Trophoblast cell (in vitro differentiated cells and primary cell): Measurements from ENCODE around the gene KRTAP5-2.

ENCODE experiments used
- DNase-seq, 2 donors: peaks; one replicate each; pipeline ENCODE4 v3.0.0-alpha.2; 2016
- H2AFZ ChIP-seq: 2 replicates; pipeline ENCODE4 v1.6.1; 2013; ENCODE audit warnings: low read length, moderate library complexity, mild to moderate bottlenecking; ENCODE audit not compliant: insufficient read depth, poor library complexity
- H2AK5ac ChIP-seq: 2 replicates; pipeline ENCODE4 v1.6.1; 2013; ENCODE audit warnings: mild to moderate bottlenecking, low read length
- H2BK120ac ChIP-seq: 2 replicates; pipeline ENCODE4 v1.6.1; 2013; ENCODE audit warnings: low read length, mild to moderate bottlenecking, moderate library complexity; ENCODE audit not compliant: insufficient read depth, poor library complexity
- H2BK12ac ChIP-seq: 2 replicates; pipeline ENCODE4 v1.6.1; 2013; ENCODE audit warnings: mild to moderate bottlenecking, low read length, moderate library complexity
- H2BK5ac ChIP-seq: 2 replicates; pipeline ENCODE4 v1.6.1; 2013; ENCODE audit warnings: low read length, low read depth, moderate library complexity, mild to moderate bottlenecking; ENCODE audit not compliant: poor library complexity
- H3K14ac ChIP-seq: 2 replicates; pipeline ENCODE4 v1.6.1; 2013; ENCODE audit warnings: mild to moderate bottlenecking, low read length
- H3K18ac ChIP-seq: 2 replicates; pipeline ENCODE4 v1.6.1; 2013; ENCODE audit warnings: mild to moderate bottlenecking, low read length
- H3K23ac ChIP-seq: 2 replicates; pipeline ENCODE4 v1.6.1; 2013; ENCODE audit warnings: low read length
- H3K27ac ChIP-seq: 2 replicates; pipeline ENCODE4 v1.5.1; 2013; ENCODE audit warnings: low read depth, mild to moderate bottlenecking, inconsistent platforms, low read length, moderate library complexity
- H3K27me3 ChIP-seq: 2 replicates; pipeline ENCODE4 v1.6.1; 2013; ENCODE audit warnings: inconsistent platforms, mild to moderate bottlenecking, low read length, moderate library complexity; ENCODE audit not compliant: insufficient read depth
- H3K36me3 ChIP-seq, 2 experiments: 1 replicate in 1 of 2; 2 replicates in 1 of 2; pipeline ENCODE4 v1.6.1; 2013; ENCODE audit warnings: low read length in 2 of 2, mild to moderate bottlenecking in 2 of 2, moderate library complexity in 1 of 2; ENCODE audit not compliant: insufficient read depth in 2 of 2, control insufficient read depth in 1 of 2
- H3K4ac ChIP-seq: 2 replicates; pipeline ENCODE4 v1.6.1; 2013; ENCODE audit warnings: low read depth, mild to moderate bottlenecking, low read length, moderate library complexity
- H3K4me1 ChIP-seq, 2 experiments: 1 replicate in 1 of 2; 2 replicates in 1 of 2; pipeline ENCODE4 v1.6.1; 2013; ENCODE audit warnings: low read length in 2 of 2, mild to moderate bottlenecking in 2 of 2, moderate library complexity in 1 of 2; ENCODE audit not compliant: insufficient read depth in 2 of 2, control insufficient read depth in 1 of 2
- H3K4me2 ChIP-seq: 2 replicates; pipeline ENCODE4 v1.6.1; 2013; ENCODE audit warnings: inconsistent platforms, mild to moderate bottlenecking, low read length, moderate library complexity
- H3K4me3 ChIP-seq: 2 replicates; pipeline ENCODE4 v1.5.1; 2013; ENCODE audit warnings: mild to moderate bottlenecking, low read depth, low read length, inconsistent platforms
- H3K79me1 ChIP-seq: one replicate; pipeline ENCODE4 v1.6.1; 2013; ENCODE audit warnings: low read length
- H3K79me2 ChIP-seq: 2 replicates; pipeline ENCODE4 v1.6.1; 2013; ENCODE audit warnings: low read length, mild to moderate bottlenecking; ENCODE audit not compliant: control insufficient read depth, insufficient read depth, poor library complexity
- H3K9ac ChIP-seq: 2 replicates; pipeline ENCODE4 v1.6.1; 2013; ENCODE audit warnings: mild to moderate bottlenecking, low read length
- H3K9me3 ChIP-seq: 2 replicates; pipeline ENCODE4 v1.6.1; 2013; ENCODE audit warnings: low read depth, mild to moderate bottlenecking, control low read depth, inconsistent platforms, low read length; ENCODE audit not compliant: insufficient read depth
- H4K12ac ChIP-seq: 2 replicates; pipeline ENCODE4 v1.6.1; 2013; ENCODE audit warnings: low read depth, mild to moderate bottlenecking, low read length, moderate library complexity
- H4K8ac ChIP-seq: 2 replicates; pipeline ENCODE4 v1.6.1; 2013; ENCODE audit warnings: low read depth, mild to moderate bottlenecking, low read length, moderate library complexity
- H4K91ac ChIP-seq: one replicate; pipeline ENCODE4 v1.6.1; 2013; ENCODE audit warnings: low read depth, mild to moderate bottlenecking, low read length, moderate library complexity
- WGBS: extraction: QIAGEN DNeasy Blood & Tissue Kit; methylation state at CpG from one replicate; pipeline ENCODE4 v1.1.7; 2013; ENCODE audit warnings: missing lambda C conversion rate; ENCODE audit not compliant: insufficient read length, insufficient coverage; ENCODE audit errors: extremely low coverage; 5-methylcytosine and 5-hydroxymethylcytosine counted together

Gene KRTAP5-2

GRCh38 chr11:1574933-1575242 lies 23.2 kb downstream of the KRTAP5-2 start:
- H3K79me1 ChIP-seq: peaks cover 11% of the 10 kb centered on the region
- H3K4me3 ChIP-seq: no peak overlapping the region
- H3K79me2 ChIP-seq: peaks cover 9% of the 10 kb centered on the region
- no CpG with 5 or more reads among the region's 7 CpGs for WGBS
- H2BK120ac ChIP-seq: no peak overlapping the region
- H3K27me3 ChIP-seq: peaks cover 19% of the 10 kb centered on the region
- H2AFZ ChIP-seq: no peak overlapping the region
- no peak overlapping the region for H3K9ac ChIP-seq
- H3K4me1 ChIP-seq: peaks cover 8 to 19% of the 10 kb centered on the region in 2 experiments
- no peak overlapping the region for H3K4ac ChIP-seq
- no peak overlapping the region for H4K12ac ChIP-seq
- H4K91ac ChIP-seq: no peak overlapping the region
- no peak overlapping the region for H3K23ac ChIP-seq
- no peak overlapping the region for H4K8ac ChIP-seq
- H3K14ac ChIP-seq: no peak overlapping the region
- no peak overlapping the region for H2BK5ac ChIP-seq
- H3K9me3 ChIP-seq: peaks cover 4% of the 10 kb centered on the region
- no peak overlapping the region for H3K4me2 ChIP-seq
- no peak overlapping the region for H3K27ac ChIP-seq
- H2BK12ac ChIP-seq: no peak overlapping the region
- no peak overlapping the region for H3K18ac ChIP-seq
- no peak overlapping the region for H2AK5ac ChIP-seq
- no peak for DNase-seq
- H3K36me3 ChIP-seq: no peaks in the 10 kb centered on the region

GRCh38 chr11:1574238-1574932 lies 23.7 kb downstream of the KRTAP5-2 start:
- Histone ChIP-seq H3K79me2 (peaks cover 9% of the 10 kb centered on the region), H3K18ac (no peak overlapping the region), H3K79me1 (peaks cover 11% of the 10 kb centered on the region), H2BK120ac (no peak overlapping the region), H3K14ac (no peak overlapping the region), H3K36me3 (peaks cover 1 to 3% of the 10 kb centered on the region in 2 experiments), H3K23ac (no peak overlapping the region), H3K27me3 (peaks cover 19% of the 10 kb centered on the region), H4K91ac (no peak overlapping the region), H3K27ac (no peak overlapping the region), H2AK5ac (no peak overlapping the region), H3K9me3 (peaks cover 4% of the 10 kb centered on the region), H4K8ac (no peak overlapping the region), H2BK12ac (no peak overlapping the region), H3K4me2 (peak overlapping the region; percentile 91), H2AFZ (no peak overlapping the region), H2BK5ac (no peak overlapping the region), H3K4me1 (peaks cover 8 to 19% of the 10 kb centered on the region in 2 experiments), H4K12ac (no peak overlapping the region), H3K4me3 (peak overlapping the region; percentile 61), H3K4ac (no peak overlapping the region), H3K9ac (no peak overlapping the region)
- DNase-seq: peak in 1 of 2 donors; percentile 56
- no CpG with 5 or more reads among the region's 64 CpGs for WGBS

- Histone ChIP-seq H3K79me1 (peaks cover 11% of the 10 kb centered on the region), H3K9ac (no peak overlapping the region), H3K4me2 (peak overlapping the region; percentile 91), H3K27me3 (peaks cover 19% of the 10 kb centered on the region), H3K79me2 (peaks cover 9% of the 10 kb centered on the region), H3K36me3 (peaks cover 3 to 5% of the 10 kb centered on the region in 2 experiments), H4K12ac (no peak overlapping the region), H3K4me3 (peak overlapping the region; percentile 62), H3K18ac (no peak overlapping the region), H2AK5ac (no peak overlapping the region), H2BK5ac (no peak overlapping the region), H3K9me3 (peaks cover 4% of the 10 kb centered on the region), H3K23ac (no peak overlapping the region), H3K4me1 (peaks cover 8 to 19% of the 10 kb centered on the region in 2 experiments), H4K91ac (no peak overlapping the region), H2AFZ (no peak overlapping the region), H3K4ac (no peak overlapping the region), H2BK12ac (no peak overlapping the region), H2BK120ac (no peak overlapping the region), H4K8ac (no peak overlapping the region), H3K27ac (no peak overlapping the region), H3K14ac (no peak overlapping the region)
- no peak for DNase-seq
- no CpG with 5 or more reads among the region's 7 CpGs for WGBS
Measured at GRCh38 chr11:1573903-1574237, 24.2 kb downstream of the KRTAP5-2 start.

GRCh38 chr11:1573077-1573902 lies 24.8 kb downstream of the KRTAP5-2 start:
- peak overlapping the region; percentile 76 for H3K4me3 ChIP-seq
- no peak overlapping the region for H2AFZ ChIP-seq

More at GRCh38 chr11:1573077-1573902, 24.8 kb downstream of the KRTAP5-2 start:
- Histone ChIP-seq H3K9me3 (peaks cover under 1% of the 10 kb centered on the region), H3K4me1 (peaks cover 8 to 19% of the 10 kb centered on the region in 2 experiments), H3K14ac (no peak overlapping the region), H4K12ac (no peak overlapping the region), H3K23ac (no peak overlapping the region), H3K79me2 (peaks cover 9% of the 10 kb centered on the region), H2AK5ac (no peak overlapping the region), H3K4me2 (peak overlapping the region; percentile 91), H3K27me3 (peaks cover 19% of the 10 kb centered on the region), H2BK12ac (no peak overlapping the region), H4K8ac (no peak overlapping the region), H3K27ac (no peak overlapping the region), H3K79me1 (peaks cover 11% of the 10 kb centered on the region), H4K91ac (peak overlapping the region; percentile 81), H3K4ac (no peak overlapping the region), H3K9ac (no peak overlapping the region), H3K36me3 (peaks cover 3 to 5% of the 10 kb centered on the region in 2 experiments), H2BK120ac (no peak overlapping the region), H3K18ac (no peak overlapping the region), H2BK5ac (no peak overlapping the region)
- WGBS: no CpG with 5 or more reads among the region's 37 CpGs
- no peak for DNase-seq
